SK-N-SH (cell line): ENCODE data around the gene TCP11L2. TPM values are rescaled to one million over a fixed set of nuclear protein-coding genes. Genes with fewer than 3 reads are reported as not detected.

Experiments
- CTCF ChIA-PET: fragments of 300-600, 350-600 bp; formaldehyde crosslinking; extraction: SDS; loops from one replicate; lab custom pipeline; 2021; lab: Yijun Ruan, JAX
- POLR2A ChIA-PET: fragments of 350-600 bp; sonication (Branson Sonifier 250); formaldehyde crosslinking; extraction: SDS; loops from one replicate; lab custom pipeline; 2020; ENCODE audit warnings: antibody characterized with exemption, inconsistent platforms; lab: Yijun Ruan, JAX
- DNase-seq: peaks from one replicate; pipeline ENCODE4 v3.0.0; 2012
- H2AFZ ChIP-seq: fragments of 200-600 bp; sonication (generic); 2 replicates; pipeline ENCODE4 v1.8.1; 2016; ENCODE audit warnings: antibody characterized with exemption, mild to moderate bottlenecking, low read depth
- H3F3A ChIP-seq: fragments of 200-600 bp; sonication (generic); replicated peaks from 2 replicates; pipeline ENCODE3; 2016; ENCODE audit warnings: antibody characterized with exemption, mild to moderate bottlenecking; ENCODE audit not compliant: insufficient read depth
- H3K27ac ChIP-seq, 2 experiments: fragments of 200-500 bp in 1 of 2; fragments of 200-600 bp in 1 of 2; sonication (Bioruptor generic) in 1 of 2; sonication (generic), shearing (Covaris generic) in 1 of 2; 2 replicates each; pipeline versions ENCODE4 v1.5.1 to v1.6.1; 2014 to 2016; ENCODE audit warnings: low read depth in 2 of 2, inconsistent platforms in 1 of 2, low read length in 1 of 2, mild to moderate bottlenecking in 1 of 2, mixed read lengths in 1 of 2
- H3K27me3 ChIP-seq: fragments of 200-600 bp; sonication (generic), shearing (Covaris generic); 2 replicates; pipeline ENCODE4 v1.6.1; 2016; ENCODE audit warnings: mixed run types; ENCODE audit not compliant: insufficient read depth
- H3K36me3 ChIP-seq, 2 experiments: fragments of 200-500 bp in 1 of 2; fragments of 200-600 bp in 1 of 2; sonication (Bioruptor generic) in 1 of 2; sonication (generic) in 1 of 2; replicated peaks in 1 of 2; 2 replicates each; pipeline versions ENCODE3 to v1.5.1; 2014 to 2016; ENCODE audit warnings: low read length in 1 of 2, mild to moderate bottlenecking in 1 of 2; ENCODE audit not compliant: insufficient read depth in 2 of 2, control insufficient read depth in 1 of 2
- H3K4me1 ChIP-seq, 2 experiments: fragments of 200-500 bp in 1 of 2; fragments of 200-600 bp in 1 of 2; sonication (Bioruptor generic) in 1 of 2; sonication (generic), shearing (Covaris generic) in 1 of 2; 2 replicates each; pipeline versions ENCODE4 v1.5.1 to v1.6.1; 2014 to 2016; ENCODE audit warnings: low read depth in 1 of 2, low read length in 1 of 2, mixed run types in 1 of 2; ENCODE audit not compliant: insufficient read depth in 2 of 2, control insufficient read depth in 1 of 2
- H3K4me2 ChIP-seq: fragments of 200-600 bp; sonication (generic), shearing (Covaris generic); 2 replicates; pipeline ENCODE4 v1.6.1; 2017; ENCODE audit warnings: mixed run types
- H3K4me3 ChIP-seq, 2 experiments: fragments of 200-500 bp in 1 of 2; fragments of 200-600 bp in 1 of 2; sonication (Bioruptor generic) in 1 of 2; sonication (generic), shearing (Covaris generic) in 1 of 2; 2 replicates each; pipeline versions ENCODE4 v1.5.1 to v1.8.1; 2014 to 2016; ENCODE audit warnings: low read depth in 2 of 2, inconsistent platforms in 1 of 2, low read length in 1 of 2, mild to moderate bottlenecking in 1 of 2, mixed read lengths in 1 of 2, moderate library complexity in 1 of 2
- H3K79me2 ChIP-seq: fragments of 200-600 bp; sonication (generic); 2 replicates; pipeline ENCODE4 v1.8.1; 2017; ENCODE audit warnings: mild to moderate bottlenecking; ENCODE audit not compliant: insufficient read depth
- H3K9ac ChIP-seq: fragments of 200-600 bp; sonication (generic); 2 replicates; pipeline ENCODE4 v1.6.1; 2017; ENCODE audit warnings: mixed run types
- H3K9me2 ChIP-seq: fragments of 200-600 bp; sonication (generic); 2 replicates; pipeline ENCODE4 v1.6.1; 2017; ENCODE audit warnings: mixed run types
- H3K9me3 ChIP-seq: fragments of 200-600 bp; sonication (generic); 2 replicates; pipeline ENCODE4 v1.6.1; 2017; ENCODE audit warnings: mixed run types, mild to moderate bottlenecking, moderate library complexity
- H4K20me1 ChIP-seq: fragments of 200-600 bp; sonication (generic); 2 replicates; pipeline ENCODE4 v1.6.1; 2017; ENCODE audit warnings: mild to moderate bottlenecking, mixed run types; ENCODE audit not compliant: insufficient read depth
- CHD2 ChIP-seq: fragments of 150-350 bp; IDR thresholded peaks from 2 replicates; pipeline ENCODE4 v1.6.1; 2018; ENCODE audit warnings: low read length; ENCODE audit not compliant: partially characterized antibody
- FOXJ3 ChIP-seq: sonication (generic); formaldehyde crosslinking; IDR thresholded peaks from 2 replicates; pipeline ENCODE4 v1.5.1; 2020; ENCODE audit warnings: mild to moderate bottlenecking, missing genetic modification reagents
- IRF3 ChIP-seq: fragments of 150-350 bp; IDR thresholded peaks from 2 replicates; pipeline ENCODE4 v1.6.1; 2016; ENCODE audit warnings: mild to moderate bottlenecking, low read depth, low read length
- MXI1 ChIP-seq: IDR thresholded peaks from 2 replicates; pipeline ENCODE4 v1.6.1; 2012; ENCODE audit warnings: mild to moderate bottlenecking, low read depth, low read length, improper control_type of control experiment
- RAD21 ChIP-seq: IDR thresholded peaks from 2 replicates; pipeline ENCODE4 v1.6.1; 2012; ENCODE audit warnings: mild to moderate bottlenecking, low read length
- SIN3A ChIP-seq: IDR thresholded peaks from 2 replicates; pipeline ENCODE4 v1.6.1; 2012; ENCODE audit warnings: low read depth, mild to moderate bottlenecking, low read length, moderate library complexity, borderline replicate concordance
- ZBTB33 ChIP-seq: IDR thresholded peaks from 2 replicates; pipeline ENCODE4 v1.4.0; 2012; ENCODE audit warnings: low read depth, borderline replicate concordance
- WGBS: methylation state at CpG from one replicate; pipeline ENCODE4 v1.1.6; 2017; ENCODE audit warnings: low lambda C conversion rate; 5-methylcytosine and 5-hydroxymethylcytosine counted together
- polyA plus RNA-seq, 3 experiments: library from polyadenylated mRNA; depleted of rRNA; stranded (reverse); fragments of >200 nt; gene quantifications; 2 replicates each; pipeline ENCODE4 v1.2.3, GENCODE V29; 2012
- TF ChIP-seq, protein P1 (sequence below): IDR thresholded peaks from 2 replicates; pipeline ENCODE4 v1.4.0; 2012; ENCODE audit warnings: low read depth, borderline replicate concordance
- TF ChIP-seq, protein P2 (sequence below): fragments of 200-600 bp; sonication (generic); IDR thresholded peaks from 2 replicates; pipeline ENCODE4 v1.6.1; 2017; ENCODE audit warnings: antibody characterized with exemption, mild to moderate bottlenecking, moderate library complexity

The TCP11L2 gene
- polyA plus RNA-seq, 1 of the 3 experiments (the other 2 are of a cell fraction) = 4.0 TPM

DNA sequence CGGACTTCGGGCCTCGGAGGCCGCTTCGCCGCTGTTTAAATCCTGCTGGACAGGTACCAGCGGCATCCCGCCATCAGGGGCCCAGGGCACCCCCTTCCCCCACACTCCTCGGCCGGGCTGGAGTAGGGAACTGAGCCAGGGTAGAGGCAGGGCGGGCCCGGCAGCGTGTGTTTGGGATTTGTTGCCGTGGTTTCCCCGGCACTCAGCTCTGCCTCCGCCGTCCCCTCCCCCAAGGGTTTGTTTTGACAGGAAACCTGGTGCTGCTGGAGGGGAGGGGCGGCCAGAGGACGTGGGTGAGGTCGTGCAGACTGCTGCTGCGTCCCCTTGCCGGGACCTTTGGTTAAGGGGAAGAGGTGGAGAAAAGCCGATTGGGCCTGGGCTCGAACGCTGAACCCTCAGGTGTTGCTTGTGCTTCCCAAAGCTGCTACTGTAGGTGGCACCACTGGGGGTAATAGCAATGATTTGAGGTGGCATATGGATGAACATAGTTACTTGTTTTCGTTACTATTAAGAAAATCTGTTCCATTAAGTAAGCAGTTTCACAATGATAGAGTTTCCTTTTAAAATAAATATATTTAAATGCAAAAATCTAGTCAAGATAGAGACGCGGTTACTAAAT lies 778 bp downstream of the TCP11L2 start:
- H3K4me2 ChIP-seq = peak overlapping the region; percentile 99
- no peaks in the 10 kb centered on the region for H3F3A ChIP-seq
- CTCF ChIA-PET = interaction anchor here (1.3 to 4.2 kb wide), 3 partner anchors 42 to 55 kb away, joined by 4 to 20 read pairs (median 7); partner anchors contain the start of gene POLR3B
- no peaks in the 10 kb centered on the region for H3K79me2 ChIP-seq
- TF ChIP-seq, protein P1, sequence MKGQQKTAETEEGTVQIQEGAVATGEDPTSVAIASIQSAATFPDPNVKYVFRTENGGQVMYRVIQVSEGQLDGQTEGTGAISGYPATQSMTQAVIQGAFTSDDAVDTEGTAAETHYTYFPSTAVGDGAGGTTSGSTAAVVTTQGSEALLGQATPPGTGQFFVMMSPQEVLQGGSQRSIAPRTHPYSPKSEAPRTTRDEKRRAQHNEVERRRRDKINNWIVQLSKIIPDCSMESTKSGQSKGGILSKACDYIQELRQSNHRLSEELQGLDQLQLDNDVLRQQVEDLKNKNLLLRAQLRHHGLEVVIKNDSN = no peak
- TF ChIP-seq FOXJ3 (CRISPR knock-in tag) (0 out of 2 replicates have a peak, but pooled peaks have one; percentile 12), IRF3 (no peak), ZBTB33 (no peak), SIN3A (peak; percentile 56; the same call in 1 of the 2 replicates), CHD2 (peak; percentile 68), RAD21 (no peak), MXI1 (peak; percentile 47; the same call in 1 of the 2 replicates)
- TF ChIP-seq, protein P2, sequence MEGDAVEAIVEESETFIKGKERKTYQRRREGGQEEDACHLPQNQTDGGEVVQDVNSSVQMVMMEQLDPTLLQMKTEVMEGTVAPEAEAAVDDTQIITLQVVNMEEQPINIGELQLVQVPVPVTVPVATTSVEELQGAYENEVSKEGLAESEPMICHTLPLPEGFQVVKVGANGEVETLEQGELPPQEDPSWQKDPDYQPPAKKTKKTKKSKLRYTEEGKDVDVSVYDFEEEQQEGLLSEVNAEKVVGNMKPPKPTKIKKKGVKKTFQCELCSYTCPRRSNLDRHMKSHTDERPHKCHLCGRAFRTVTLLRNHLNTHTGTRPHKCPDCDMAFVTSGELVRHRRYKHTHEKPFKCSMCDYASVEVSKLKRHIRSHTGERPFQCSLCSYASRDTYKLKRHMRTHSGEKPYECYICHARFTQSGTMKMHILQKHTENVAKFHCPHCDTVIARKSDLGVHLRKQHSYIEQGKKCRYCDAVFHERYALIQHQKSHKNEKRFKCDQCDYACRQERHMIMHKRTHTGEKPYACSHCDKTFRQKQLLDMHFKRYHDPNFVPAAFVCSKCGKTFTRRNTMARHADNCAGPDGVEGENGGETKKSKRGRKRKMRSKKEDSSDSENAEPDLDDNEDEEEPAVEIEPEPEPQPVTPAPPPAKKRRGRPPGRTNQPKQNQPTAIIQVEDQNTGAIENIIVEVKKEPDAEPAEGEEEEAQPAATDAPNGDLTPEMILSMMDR = peak; percentile 24; the same call in 1 of the 2 replicates
- peak overlapping the region; percentile 95 for H3K9ac ChIP-seq
- no peaks in the 10 kb centered on the region for H4K20me1 ChIP-seq
- POLR2A ChIA-PET = no interaction called here
- no peaks in the 10 kb centered on the region for H3K27me3 ChIP-seq
- H3K4me1 ChIP-seq = peaks cover 8 to 11% of the 10 kb centered on the region in 2 experiments; a peak in 2 of 4 replicates
- H3K36me3 ChIP-seq = no peaks in the 10 kb centered on the region
- H3K27ac ChIP-seq = peak overlapping the region; percentile 83 to 93; a peak in 3 of 4 replicates
- peak overlapping the region; percentile 92 to 96 for H3K4me3 ChIP-seq
- peak overlapping the region; percentile 98; the same call in 1 of the 2 replicates for H2AFZ ChIP-seq
- no peaks in the 10 kb centered on the region for H3K9me2 ChIP-seq
- DNase-seq = peak; percentile 78
- no peaks in the 10 kb centered on the region for H3K9me3 ChIP-seq
- 10% methylated on average over 27 of the region's 28 CpGs for WGBS
